GM21717 (cell line): Measurements from ENCODE around the gene GLB1L3.
"Not testable (repeated sequence)": the region's sequence is repeated elsewhere in the genome, so short reads cannot be mapped to it uniquely, and the experiment has no call there.

Experiments
- ATAC-seq: cut with Tn5 transposase; IDR thresholded peaks from one replicate; pipeline ENCODE4 v1.9.1; 2021; ENCODE audit warnings: mild to moderate bottlenecking, moderate library complexity; ENCODE audit not compliant: unreplicated experiment

Gene GLB1L3

DNA sequence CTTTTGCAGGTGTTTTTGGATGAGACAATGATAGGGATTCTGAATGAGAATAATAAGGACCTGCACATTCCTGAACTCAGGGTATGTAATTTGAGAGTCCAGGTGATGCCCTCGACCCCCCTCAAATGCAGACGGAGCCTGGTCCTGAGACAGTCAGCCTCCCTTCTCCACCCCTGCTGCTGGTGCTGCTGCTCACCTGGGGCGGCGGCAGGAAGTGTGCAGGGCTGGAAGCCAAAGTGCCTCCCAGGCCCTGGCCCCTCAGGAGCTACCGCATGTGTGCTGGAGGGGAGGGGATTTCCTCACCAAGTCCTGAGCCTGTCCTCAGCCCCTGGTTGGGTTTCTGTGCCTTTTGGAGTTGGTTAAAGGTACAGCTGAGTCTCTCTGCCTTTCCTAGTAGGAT lies 36.6 kb downstream of the GLB1L3 start:
- no peak for ATAC-seq

DNA sequence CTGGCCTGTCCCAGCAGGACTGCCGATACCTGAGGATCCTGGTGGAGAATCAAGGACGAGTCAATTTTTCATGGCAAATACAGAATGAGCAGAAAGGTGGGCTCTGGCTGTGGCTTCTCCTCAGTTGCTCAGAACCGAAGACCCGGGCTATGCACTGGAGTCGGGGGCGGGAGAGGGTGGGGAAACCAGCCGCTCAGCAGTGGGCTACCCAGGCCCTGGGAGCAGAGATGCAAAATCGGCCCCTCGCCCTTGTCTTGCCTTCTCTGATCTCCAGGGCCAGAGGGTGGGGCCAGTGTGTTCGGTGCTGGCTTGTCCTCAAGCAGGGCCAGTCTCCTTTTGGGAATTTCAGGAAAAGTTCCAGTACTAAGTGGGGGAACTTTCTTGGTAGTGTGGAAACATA lies 37.2 kb downstream of the GLB1L3 start:
- no peak for ATAC-seq

DNA sequence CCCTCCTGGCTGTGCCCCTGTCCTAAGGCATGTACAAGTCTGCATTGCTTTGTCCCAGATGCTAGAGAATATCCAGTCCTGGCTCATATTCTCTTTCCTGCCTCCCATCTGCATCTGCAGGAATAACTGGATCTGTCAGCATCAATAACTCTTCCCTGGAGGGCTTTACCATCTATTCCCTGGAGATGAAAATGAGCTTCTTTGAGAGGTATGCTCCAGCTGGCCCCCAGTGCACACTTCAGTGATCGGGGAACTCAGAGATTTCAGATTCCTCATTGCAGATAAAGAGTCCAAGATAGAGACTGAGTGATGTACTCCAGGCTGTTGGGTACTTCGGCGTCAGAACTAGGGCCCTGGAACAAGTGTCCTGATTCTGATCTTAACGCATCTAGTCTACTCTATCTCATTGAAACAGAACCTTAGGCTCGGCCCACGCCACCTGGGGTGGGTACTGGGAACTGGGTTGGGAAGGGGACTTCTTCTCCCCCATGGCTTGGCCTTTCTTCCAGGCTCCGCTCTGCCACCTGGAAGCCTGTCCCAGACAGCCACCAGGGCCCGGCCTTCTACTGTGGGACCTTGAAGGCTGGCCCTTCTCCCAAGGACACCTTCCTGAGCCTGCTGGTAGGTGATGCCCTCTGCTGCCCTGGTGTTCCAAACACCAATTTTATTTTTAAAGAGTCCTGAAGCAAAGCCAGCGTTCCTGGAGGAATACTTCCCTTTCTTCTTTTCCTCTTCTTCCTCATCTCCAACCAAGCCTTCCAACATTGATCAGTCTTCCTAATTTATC lies 37.8 kb downstream of the GLB1L3 start:
- ATAC-seq, result no peak

DNA sequence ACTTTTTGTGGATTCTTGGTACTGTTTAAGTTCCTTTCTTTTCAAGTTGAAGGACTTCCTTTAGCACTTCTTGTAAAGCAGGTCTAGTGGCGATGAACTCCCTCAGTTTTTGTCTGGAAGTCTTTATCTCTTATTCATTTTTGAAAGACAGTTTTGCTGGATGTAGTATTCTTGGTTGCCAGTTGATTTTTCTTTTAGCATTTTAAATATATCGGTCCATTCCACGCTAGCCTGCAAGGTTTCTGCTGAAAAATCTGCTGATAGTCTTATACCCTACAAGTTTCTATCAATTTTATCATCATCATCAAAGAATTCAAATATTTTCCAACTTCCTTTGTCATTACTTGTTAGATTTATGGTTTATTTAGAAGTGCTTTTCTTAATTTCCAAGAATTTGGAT lies 40.9 kb downstream of the GLB1L3 start:
- no peak for ATAC-seq

DNA sequence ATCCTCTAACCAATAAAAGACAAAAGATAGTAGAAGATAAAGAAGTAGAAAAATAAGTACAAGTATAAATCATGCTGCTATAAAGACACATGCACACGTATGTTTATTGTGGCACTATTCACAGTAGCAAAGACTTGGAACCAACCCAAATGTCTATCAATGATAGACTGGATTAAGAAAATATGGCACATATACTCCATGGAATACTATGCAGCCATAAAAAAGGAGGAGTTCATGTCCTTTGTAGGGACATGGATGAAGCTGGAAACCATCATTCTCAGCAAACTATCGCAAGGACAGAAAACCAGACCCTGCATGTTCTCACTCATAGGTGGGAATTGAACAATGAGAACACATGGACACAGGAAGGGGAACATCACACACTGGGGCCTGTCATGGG lies 45.2 kb downstream of the GLB1L3 start:
- ATAC-seq, result not testable (repeated sequence)

DNA sequence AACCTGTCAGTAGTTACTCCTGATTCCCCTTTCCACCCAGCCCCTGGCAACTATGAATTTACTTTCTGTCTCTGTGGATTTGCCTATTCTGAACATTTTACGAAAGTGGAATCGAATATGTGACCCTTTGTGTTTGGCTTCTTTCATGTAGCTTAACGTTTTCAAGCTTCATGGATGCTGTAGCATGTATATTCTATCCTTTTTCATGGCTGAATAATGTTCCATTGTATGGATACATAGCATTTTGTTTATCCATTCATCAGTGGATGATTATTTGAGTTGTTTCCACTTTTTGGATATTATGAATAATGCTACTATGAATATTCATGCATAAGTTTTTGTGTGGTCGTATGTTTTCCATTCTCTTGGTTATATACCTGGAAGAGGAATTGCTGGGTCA lies 46.4 kb downstream of the GLB1L3 start:
- ATAC-seq, result no peak

DNA sequence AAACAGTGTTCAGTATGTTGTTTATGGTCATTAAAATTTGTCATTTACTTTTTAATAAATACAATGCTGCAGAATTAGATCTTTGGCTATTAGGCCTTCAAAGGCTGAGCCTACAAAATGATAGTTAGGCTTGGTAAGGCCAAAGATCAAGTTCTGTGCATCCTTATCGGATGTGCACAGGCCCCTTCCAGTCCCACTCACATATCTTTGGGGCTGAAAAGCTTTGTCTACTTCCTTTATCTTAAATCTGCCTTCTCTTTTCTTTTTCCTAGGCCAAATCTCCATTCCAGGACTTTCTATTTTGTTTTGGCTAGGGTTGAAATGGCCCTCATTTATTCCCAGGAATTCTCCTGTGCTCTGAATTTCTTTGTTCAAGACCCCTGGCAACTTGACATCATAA lies 52.3 kb downstream of the GLB1L3 start:
- ATAC-seq, result no peak

DNA sequence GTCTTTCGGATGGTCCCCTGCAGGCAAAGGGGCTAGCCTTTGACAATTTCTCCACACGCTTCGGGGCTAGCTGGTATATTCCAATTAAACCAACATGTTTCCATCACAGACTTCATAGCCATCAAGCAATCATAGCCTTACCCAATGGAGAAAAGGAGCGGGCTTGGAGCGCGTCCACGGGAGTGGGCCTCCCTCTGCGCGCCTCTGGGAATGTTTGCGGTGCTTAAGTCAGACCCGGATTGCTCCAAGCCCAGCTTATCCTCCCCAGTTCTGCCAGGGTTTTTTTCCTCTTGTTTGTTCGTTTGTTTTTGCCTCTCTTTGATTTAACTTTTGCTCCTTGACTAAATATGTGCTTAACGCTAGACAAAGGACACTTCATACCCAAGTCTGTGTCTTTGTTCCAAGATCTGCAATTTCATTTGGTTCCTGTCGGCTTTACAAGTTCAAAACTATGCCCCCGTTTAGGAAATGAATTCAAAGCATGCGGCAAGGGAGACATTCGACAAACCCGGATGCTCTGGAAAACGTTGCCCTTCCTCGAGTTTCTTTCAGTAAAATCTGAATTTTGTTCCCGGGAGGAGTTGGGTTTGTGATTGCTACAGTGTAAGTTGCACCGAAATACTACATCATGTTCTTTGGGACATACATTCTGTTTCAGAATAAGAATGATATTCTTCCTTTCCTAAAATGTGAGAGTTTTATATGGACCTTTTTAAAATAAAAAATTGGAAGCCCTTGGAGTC lies 54.6 kb downstream of the GLB1L3 start:
- no peak for ATAC-seq

DNA sequence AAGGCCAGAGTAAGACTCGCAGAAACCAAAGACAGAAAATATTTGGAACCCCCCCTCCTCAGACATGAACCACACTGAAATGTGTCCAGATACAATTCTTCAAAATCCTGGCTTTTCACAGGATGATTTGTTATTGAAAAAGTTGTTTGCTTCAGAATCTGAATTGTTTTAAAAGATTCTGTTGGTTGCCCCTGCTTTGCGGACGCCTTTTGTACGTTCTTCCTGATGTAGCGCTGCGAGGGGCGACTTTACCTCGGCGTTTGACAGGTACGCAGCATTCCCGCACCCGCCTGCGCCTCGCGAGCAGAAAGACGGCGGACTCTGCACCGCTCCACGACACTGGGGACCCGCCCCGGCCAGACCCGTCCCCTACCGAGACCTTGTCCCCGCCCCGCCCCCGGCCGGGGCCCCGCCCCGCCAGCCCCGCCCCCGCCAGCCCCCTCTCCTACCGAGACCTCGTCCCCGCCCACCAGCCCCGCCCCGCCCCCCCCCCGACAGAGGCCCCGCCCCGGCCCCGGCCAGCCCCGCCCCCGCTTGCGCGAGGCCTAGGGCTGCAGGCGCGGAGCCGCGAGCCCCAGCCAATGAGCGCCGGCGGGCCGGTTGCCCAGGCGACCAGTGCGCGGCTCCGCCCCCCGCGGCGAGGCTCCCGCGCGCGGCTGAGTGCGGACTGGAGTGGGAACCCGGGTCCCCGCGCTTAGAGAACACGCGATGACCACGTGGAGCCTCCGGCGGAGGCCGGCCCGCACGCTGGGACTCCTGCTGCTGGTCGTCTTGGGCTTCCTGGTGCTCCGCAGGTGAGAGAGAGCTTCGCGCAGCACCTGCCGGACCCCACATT lies 55.4 kb downstream of the GLB1L3 start, which contains the start of gene GLB1L2:
GLB1L2 (plus strand) TSS at position 635 of the 835 bp plus-strand sequence; CDS start at position 709, 74 bp downstream.
- peak; percentile 87 for ATAC-seq

DNA sequence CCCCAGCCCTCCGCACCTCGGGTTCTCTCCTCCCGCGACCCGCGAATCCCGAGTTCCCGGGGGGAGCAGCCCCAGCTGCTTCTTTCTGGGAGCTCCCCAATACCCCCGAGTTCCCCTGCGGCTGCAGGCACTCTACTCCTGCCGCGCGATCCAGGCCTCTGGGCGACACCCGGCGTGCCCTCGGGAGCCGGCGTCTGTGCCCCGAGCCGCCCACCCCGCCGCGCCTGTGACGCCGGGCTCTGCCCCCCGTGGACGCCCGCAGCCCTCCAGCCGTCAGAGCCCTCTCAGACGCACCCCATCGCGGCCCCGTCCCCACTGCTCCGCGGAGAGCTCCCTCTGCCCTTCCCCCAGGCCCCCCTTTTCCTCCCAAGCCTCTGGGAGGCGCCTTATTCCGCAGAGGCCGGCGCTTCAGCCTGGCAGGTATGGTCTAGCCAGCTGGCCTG lies 56.0 kb downstream of the GLB1L3 start:
- peak; percentile 9 for ATAC-seq

DNA sequence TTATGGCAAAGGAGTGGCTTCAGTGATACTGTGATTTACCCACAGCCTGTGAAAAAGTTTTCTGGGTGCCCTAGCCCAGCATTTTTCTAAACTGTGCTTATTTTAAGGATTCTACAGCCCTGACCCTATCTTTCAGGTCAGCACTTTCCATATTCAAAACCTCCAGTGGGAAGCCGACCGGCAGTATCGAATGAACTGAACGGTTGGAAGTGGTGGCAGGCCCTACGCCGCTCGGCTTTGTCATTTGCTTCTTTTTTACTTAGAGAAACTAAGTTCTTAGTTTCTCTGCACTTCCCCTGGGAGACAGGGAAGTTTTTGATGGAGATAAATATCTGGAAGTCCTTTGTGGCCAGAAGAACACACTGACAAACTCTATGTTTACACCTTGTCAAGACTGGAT lies 56.6 kb downstream of the GLB1L3 start:
- ATAC-seq, result no peak

DNA sequence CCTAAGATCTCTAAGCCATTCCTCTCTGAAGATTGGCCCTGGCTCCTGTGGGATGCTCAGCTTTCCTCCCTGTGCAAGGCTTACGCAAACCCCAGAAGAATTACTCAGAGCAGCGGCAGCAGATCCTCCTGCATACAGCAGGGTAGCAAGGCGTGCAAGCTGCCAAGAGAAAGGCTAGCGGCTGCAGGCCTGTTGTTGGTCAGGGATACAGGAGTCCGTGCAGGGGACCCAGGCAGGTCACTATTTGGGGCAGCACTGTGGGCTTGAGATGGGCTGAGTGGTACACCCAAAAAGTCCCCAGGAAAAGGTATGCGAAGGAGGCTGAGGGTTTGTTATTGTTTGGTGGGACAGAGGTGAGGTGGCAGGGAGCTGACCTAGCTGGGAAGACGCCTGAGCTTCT lies 57.1 kb downstream of the GLB1L3 start:
- no peak for ATAC-seq

DNA sequence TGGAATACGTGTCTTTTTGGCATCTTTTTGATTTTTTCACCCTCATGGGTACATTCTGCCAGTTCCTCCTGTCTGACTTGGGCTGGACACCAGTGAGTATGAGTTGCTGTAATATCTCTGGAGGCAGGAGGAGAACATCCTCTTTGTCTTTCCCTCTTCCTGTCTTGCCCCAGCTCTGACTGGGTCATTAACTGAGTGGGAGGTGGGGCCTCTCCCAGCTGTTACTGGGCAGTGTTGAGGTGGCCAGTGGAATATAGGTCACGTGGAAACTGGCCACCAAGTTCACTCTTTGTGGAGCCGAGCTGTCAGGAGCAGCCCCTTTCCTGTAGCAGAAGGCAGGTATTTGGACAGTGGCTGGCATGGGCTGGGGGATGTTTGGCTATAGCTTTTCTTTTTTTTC lies 57.8 kb downstream of the GLB1L3 start:
- no peak for ATAC-seq

DNA sequence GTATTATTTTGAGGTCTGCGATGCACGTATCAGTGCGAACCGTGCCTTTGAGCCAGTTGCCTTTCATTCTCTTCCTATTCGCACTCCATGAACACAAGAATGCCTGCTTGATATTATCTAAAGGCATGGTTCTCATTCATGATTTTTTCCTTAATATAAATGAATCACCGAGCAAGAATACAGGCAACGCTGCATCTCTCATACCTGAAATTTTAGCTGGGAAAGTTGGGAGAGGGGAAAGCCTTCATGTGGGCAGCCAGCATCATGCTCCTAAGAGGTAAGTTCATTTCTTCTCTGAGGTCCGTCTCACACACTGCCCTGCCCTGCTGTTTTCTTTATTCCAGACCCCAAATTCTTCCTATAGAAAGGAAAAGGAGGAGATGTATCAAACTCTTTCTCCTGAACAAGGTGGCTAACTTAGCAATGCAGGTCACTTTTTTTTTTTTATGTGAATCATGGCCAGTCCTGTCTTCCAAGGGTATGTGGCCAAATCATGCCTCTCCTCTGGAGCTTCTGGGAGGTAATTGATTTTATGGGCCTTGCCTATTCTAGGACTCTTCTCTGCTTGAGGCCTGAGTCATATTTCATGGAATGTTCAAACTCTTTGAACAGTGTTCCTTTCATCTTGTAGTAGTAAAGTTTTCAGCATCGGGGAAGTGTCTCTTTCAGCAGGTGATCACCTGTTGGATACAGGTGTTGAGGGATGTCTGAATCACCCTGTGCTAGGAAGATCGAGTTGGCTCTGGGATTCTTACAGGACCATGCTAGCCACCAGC lies 58.8 kb downstream of the GLB1L3 start:
- ATAC-seq, result no peak

DNA sequence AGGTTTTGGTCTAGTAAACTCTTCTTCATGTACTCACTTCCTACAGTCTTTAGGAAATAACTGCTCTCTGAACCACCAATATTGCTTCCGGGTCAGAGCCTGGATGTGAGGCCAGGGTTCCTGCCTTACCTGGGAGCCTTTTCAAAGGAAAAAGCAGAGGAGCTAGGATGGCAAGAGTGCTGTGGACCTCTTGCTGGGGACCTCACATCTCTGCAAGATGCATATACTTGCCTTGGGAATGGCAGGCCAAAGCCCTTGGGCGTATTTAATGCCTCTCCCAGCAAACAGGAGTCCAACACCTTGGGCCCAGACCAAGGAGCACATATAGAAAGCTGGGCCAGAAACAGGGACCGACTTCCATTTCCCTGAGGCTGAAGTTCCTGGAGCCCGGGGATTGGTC lies 60.9 kb downstream of the GLB1L3 start:
- ATAC-seq, result no peak

DNA sequence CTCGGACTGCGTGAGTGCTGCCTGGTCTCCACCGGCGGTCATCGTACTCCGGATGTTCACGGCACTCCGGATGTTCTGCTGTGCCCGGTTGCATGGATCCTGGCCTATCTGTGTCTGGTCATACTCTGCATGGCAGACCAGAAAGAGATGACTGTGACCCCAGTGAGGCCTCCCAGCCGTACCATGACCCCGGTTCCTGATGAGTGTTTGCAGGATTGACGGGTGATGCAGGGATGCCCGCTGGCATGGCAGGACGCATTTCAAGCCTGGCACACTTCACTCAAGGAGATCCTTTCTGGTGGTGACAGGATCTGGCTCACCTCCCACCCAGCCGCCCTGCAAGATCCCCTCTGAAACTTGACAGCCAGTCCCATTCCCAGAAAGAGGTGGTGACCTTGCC lies 61.9 kb downstream of the GLB1L3 start:
- no peak for ATAC-seq

DNA sequence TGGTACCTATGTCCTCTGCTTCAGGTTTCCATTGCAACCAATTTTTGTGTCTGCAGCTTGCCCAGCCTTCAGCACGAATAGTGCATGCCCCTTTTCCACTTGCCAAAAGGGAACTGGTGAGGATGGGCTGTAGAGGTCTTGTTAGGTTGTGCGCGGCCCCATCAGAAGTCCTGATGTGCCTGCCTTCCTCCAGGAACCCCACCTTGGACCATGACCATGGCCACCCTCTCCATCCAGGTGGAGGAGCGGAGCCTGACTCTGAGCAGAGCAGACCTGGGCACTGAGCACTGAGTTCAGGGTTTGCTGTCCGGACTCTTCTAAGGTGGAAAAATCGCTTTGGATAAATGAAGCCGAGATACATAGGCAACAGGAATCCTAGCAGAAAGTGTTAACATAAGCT lies 62.5 kb downstream of the GLB1L3 start:
- ATAC-seq, result no peak

DNA sequence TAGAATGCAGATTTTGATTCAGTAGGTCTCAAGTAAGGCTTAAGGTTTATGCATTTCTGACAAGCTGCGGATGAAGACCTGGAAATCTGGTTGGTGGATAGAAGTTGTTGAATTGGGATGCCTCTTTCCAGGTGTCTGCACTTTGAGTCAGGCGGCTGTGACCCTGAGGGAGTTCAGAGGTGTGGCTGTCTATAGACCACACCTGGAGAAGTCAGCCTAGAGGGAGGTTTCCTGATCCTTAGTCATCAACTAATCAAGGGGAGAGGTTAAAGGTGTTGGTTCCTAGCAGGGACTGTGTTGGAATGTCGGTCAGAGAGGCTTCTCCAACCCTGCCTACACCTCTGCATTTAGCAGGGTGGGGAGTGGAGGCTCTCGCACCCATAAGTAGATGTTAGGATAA lies 63.6 kb downstream of the GLB1L3 start:
- no peak for ATAC-seq

DNA sequence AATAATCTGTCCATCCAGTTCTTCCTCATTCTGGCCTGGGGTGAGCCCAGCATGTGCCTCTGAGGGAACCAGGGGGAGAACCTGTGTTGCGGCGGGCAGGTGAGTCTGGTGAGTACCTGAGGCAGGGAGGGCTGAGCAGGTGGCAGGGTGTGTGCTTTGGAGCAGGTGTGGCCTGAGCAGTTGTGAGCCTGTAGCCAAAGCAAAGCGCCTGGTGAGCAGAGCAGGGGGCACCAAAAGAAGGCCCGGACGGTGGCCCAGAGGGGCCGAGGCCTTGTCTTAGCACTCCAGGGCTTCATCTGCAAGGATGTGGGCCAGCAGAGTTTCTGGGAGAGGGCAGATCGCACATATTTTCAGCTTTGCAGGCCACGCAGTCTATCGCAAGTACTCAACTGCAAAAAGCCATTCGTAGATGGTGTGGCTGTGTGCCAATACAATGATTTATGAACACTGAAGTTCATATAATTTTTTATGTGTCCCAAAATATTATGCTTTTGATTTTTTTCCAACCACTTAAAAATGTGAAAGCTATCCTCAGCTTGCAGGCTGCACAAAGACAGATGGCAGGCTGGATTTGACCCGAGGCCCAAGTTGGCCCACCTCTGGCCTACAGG lies 64.3 kb downstream of the GLB1L3 start:
- ATAC-seq, result no peak
